Anterior cingulate cortex (tissue), 58 donors: ENCODE results near the gene PBXIP1.
"Not testable (repeated sequence)": the region's sequence is repeated elsewhere in the genome, so short reads cannot be mapped to it uniquely, and the experiment has no call there.

Experiments used
- DNase-seq, 58 donors: peaks; one replicate each; lab custom pipeline; 2025; lab: John Stamatoyannopoulos, UW

The PBXIP1 gene

GRCh38 chr1:154908937-154909336 lies 47.0 kb downstream of the PBXIP1 start:
- DNase-seq: no peak

DNA sequence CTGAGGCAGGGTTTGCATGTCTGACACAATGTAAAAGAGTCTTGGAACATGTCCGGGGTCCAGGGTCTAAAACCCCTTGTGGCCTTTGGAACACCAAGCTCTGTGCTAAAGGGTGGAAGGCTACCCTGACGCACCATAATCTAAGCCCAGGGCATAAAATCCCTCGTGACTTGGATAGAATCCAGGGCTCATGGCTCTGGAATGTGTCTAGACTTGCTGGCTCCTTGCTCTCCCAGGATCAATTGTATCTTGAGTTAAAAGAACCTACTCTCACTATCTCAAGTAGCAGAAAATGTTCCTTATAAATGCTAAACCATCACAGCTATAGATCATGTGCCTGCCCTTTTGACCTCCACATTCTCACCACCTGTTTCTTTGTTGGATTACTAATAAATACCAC lies 47.8 kb downstream of the PBXIP1 start:
- DNase-seq: not testable (repeated sequence)

DNA sequence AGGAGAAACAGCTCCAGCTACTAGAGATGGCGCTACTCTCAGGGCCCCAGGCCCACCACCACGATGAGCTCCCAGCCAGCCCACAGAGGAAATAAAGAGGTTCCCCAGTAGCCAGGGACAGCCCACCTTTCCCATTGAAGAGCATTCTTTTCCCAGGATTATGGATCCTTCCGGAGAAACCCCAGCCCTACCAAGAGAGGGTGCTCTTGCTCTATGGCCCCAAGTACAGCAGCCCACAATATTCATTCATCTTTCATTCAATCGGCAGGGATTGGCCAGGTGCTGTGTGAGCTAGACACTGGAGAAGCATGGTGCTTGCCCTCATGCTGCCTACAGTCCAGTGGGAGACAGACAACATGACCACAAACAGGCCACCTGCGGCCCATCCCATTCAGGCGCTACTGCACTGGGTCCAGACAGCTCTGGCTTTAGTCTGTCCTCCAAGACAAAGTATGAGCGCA lies 49.2 kb downstream of the PBXIP1 start:
- no peak for DNase-seq

GRCh38 chr1:154902938-154903566 lies 52.8 kb downstream of the PBXIP1 start:
- no peak for DNase-seq

DNA sequence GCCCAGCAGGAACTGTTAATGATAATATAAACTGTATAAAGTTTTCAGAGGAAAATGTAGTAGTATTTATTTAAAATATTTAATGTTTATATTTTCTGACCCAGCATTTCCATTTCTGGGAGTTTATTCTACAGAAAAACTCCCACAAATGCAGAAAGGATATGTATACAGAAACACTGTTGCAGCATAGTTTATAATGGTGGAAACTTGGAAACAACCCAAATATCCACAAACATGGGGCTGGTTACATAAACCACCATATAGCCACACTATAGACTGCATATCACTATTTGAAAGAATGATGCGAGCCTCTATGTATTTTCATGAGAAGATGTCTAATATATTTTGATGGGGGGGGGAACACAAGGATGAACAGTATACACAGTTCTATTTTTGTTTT lies 54.3 kb downstream of the PBXIP1 start:
- no peak for DNase-seq

DNA sequence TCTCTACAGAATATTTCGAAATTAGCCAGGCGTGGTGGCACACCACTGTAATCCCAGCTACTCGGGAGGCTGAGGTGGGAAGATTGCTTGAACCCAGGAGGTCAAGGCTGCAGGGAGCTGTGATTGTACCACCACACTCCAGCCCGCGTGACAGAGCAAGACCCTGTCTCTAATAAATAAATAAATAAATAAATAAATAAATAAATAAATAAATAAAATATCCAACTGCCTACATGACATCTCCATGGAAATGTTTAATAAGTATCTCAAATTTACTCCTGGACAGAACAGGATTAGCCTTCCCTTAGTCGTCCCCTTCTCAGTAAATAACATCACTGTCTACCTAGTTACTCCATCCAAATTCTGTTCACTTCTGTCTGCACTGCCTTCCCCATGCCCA lies 56.9 kb downstream of the PBXIP1 start:
- no peak for DNase-seq

- DNase-seq: peak in 48 of 58 donors; percentile 8 to 89 (median 42)
Measured at GRCh38 chr1:154896771-154897286, 59.1 kb downstream of the PBXIP1 start.

DNA sequence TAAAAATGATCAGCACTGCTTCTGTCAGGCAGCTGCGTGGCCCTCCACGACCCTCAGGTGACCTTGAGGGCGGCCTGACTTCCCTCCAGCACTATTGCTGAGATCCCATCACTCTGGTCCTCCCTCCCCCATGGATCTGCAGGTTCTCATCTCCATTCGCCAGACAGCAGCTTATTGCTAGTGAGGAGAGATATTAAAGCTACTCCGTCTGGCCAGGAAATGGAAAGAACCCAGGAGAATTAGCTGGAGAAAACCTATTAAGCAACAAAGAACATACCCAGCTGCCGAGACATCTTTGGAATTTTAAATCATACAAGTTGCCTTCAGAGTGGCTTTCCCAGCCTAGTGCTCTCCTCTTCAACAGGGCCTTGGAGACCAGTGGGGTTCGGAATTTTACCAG lies 60.1 kb downstream of the PBXIP1 start:
- DNase-seq: peak in 1 of 58 donors; percentile 17
